Measurements from ENCODE around the gene TCTN1.
"Not testable (repeated sequence)": the region's sequence is repeated elsewhere in the genome, so short reads cannot be mapped to it uniquely, and the experiment has no call there.

Gene TCTN1

DNA sequence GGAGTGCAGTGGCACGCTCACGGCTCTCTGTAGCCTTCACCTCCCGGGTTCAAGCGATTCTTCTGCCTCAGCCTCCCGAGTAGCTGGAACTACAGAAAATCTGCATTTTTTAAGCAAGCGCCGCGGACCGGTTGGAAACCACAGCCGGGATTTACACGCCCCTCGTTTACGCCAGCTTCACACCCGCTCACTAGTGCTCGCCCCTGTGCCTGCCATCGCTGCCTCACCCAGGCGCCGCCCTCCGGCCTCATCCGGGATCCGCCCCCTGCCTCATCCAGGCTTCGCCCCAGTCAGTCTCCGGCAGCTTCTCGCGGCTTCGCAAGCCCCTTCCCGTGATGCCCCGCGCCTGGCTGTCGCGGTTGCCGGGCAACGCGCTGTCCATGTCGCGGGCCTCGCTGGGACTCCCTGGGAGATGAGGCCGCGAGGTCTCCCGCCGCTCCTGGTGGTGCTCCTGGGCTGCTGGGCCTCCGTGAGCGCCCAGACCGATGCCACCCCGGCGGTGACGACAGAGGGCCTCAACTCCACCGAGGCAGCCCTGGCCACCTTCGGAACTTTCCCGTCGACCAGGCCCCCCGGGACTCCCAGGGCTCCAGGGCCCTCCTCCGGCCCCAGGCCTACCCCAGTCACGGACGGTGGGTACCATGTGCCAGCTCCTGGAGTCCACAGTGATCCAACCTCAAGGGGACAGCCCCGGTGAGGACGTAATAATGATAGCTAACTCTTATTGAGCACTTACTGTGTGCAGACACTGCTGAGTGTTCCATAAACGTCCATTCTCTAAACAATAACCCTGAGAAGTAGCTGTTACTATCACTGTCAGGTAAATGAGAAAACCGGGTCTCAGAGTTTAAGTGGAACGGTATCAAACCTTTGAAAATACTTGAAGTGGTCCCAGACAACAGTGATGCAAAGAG, at the start of gene TCTN1:
TCTN1 (plus strand) TSS at position 359 of the 914 bp plus-strand sequence; CDS start at position 413, 54 bp downstream.
- TF ChIP-seq, protein P1, sequence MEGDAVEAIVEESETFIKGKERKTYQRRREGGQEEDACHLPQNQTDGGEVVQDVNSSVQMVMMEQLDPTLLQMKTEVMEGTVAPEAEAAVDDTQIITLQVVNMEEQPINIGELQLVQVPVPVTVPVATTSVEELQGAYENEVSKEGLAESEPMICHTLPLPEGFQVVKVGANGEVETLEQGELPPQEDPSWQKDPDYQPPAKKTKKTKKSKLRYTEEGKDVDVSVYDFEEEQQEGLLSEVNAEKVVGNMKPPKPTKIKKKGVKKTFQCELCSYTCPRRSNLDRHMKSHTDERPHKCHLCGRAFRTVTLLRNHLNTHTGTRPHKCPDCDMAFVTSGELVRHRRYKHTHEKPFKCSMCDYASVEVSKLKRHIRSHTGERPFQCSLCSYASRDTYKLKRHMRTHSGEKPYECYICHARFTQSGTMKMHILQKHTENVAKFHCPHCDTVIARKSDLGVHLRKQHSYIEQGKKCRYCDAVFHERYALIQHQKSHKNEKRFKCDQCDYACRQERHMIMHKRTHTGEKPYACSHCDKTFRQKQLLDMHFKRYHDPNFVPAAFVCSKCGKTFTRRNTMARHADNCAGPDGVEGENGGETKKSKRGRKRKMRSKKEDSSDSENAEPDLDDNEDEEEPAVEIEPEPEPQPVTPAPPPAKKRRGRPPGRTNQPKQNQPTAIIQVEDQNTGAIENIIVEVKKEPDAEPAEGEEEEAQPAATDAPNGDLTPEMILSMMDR (conservative IDR thresholded peaks at IDR 0.05): no peak
- peak; percentile 96 for TF ChIP-seq ZFX (IDR thresholded peaks at IDR 0.05)
- peak within 1 kb of the TSS; percentile 81 for H3K27ac ChIP-seq

DNA sequence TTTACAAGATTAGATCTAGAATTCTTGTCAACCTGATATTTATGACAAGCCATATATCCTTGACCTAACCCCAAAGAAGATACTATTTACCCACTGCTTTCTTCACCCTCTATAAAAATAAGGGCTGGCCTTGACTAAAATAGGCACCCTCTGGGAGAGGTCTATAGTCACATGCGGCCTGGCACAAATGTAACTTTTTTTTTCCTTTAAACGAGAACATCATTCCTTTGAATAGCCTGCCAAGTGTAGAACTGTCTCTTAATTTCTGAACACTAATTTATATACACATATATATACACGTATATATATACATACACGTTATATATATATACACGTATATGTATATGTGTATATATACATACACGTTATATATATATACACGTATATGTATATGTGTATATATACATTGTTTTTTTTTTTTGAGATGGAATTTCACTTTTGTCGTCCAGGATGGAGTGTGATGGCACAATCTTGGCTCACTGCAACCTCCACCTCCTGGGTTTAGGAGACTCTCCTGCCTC, 49.4 kb upstream of the TCTN1 start:
- TF ChIP-seq, protein P1 (conservative IDR thresholded peaks at IDR 0.05): no peak
- TF ChIP-seq ZFX (IDR thresholded peaks at IDR 0.05): no peak
- H3K27ac ChIP-seq: no peak overlapping the region

DNA sequence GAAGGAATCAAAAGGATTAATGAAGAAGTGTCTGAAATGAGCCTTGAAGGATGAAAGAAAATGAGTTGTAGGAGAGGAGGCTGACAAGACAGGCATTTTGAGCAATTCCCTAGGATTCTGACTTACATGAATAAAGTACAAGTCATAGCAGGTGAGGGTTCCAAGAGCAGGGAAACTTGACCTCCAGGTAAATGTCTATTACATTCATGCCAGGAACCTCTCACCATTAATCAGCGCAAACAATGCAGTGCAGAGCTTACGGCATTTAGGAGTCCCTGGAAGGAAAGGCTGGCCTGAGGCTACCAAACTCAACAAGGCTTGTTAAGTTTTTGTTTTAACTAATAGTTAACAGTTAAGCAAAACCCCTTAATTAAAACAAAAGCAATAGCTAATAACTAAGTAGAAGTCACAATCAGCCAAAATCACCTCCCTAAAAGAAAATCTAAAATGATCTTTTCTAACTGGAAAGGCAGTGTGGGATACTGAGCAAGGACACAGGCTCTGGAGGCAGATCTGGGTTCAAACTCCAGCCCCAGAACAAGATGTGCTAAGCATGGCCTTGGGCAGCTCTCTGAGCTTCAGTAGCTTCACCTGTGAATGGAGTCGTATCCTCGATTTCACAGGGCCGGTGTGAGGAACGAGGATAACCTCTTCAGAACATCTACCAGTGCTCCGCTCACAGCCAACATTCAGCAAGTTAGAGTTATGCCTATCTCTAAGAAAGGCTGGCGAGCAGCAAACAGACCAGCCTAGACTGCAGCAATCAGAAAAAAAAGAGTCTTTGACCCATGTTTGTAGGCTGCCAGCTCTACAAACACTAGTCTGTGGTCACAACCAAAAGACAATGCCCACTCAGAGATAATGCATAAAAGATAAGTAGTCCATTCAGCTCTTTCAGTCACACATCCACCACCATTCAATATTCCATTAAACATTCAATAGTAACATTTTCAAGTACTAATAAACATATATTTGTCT, 47.7 kb upstream of the TCTN1 start:
- TF ChIP-seq, protein P1 (conservative IDR thresholded peaks at IDR 0.05): no peak
- no peak for TF ChIP-seq ZFX (IDR thresholded peaks at IDR 0.05)
- H3K27ac ChIP-seq: no peak overlapping the region

DNA sequence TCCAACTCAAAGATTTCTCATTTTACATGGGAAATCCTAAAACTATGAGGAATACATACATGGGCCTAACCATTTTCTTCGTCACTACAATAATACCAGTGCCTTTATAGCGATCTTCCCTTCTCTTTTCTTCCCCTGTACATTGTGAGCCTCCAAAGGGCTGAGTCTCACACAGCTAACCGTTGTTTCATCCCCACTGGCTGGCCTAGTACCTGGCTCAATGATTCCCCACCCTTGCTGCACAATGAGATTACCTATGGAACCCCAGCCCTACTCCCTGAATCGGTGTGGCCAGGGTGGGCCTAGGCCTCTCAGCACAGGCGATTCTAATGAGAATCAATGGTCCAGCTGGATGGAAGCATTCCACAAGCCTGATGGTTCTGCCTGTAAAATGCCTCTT, 46.9 kb upstream of the TCTN1 start:
- H3K27ac ChIP-seq: no peak overlapping the region
- TF ChIP-seq ZFX (IDR thresholded peaks at IDR 0.05): no peak
- TF ChIP-seq, protein P1 (conservative IDR thresholded peaks at IDR 0.05): no peak

DNA sequence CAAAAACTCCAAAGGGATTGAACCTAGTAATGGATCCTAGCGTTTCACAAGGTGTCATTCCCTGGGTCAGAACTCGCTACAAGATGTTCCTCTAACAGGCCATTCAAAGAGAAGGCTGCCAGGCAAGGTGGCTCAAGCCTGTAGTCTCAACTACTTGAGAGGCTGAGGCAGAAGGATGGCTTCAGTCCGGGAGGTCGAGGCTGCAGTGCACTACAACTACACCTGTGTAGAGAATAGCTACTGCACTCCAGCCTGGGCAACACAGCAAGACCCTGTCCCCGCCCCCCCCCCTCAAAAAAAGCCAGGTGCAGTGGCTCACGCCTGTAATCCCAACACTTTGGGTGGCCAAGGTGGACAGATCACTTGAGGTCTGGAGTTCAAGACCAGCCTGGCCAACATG, 45.2 kb upstream of the TCTN1 start:
- H3K27ac ChIP-seq: no peak overlapping the region
- TF ChIP-seq, protein P1 (conservative IDR thresholded peaks at IDR 0.05): no peak
- TF ChIP-seq ZFX (IDR thresholded peaks at IDR 0.05): no peak

DNA sequence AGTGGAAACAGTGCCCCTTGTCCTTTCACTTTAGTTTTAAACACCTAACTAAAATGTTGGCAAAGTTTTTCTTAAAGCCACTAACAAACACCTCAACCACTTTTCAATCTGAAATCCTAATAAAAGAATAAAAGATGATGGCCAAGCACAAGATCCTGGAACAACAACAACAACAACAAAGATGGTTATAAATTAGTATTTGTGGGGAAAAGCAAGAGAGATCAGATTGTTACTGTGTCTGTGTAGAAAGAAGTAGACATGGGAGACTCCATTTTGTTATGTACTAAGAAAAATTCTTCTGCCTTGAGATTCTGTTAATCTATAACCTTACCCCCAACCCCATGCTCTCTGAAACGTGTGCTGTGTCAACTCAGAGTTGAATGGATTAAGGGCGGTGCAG, 44.1 kb upstream of the TCTN1 start:
- not testable (repeated sequence) for H3K27ac ChIP-seq

DNA sequence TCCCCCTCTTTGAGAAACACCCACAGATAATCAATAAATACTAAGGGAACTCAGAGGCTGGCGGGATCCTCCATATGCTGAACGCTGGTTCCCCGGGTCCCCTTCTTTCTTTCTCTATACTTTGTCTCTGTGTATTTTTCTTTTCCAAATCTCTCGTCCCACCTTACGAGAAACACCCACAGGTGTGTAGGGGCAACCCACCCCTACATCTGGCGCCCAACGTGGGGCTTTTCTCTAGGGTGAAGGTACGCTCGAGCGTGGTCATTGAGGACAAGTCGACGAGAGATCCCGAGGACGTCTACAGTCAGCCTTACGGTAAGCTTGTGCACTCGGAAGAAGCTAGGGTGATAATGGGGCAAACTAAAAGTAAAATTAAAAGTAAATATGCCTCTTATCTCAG, 43.1 kb upstream of the TCTN1 start:
- not testable (repeated sequence) for H3K27ac ChIP-seq

DNA sequence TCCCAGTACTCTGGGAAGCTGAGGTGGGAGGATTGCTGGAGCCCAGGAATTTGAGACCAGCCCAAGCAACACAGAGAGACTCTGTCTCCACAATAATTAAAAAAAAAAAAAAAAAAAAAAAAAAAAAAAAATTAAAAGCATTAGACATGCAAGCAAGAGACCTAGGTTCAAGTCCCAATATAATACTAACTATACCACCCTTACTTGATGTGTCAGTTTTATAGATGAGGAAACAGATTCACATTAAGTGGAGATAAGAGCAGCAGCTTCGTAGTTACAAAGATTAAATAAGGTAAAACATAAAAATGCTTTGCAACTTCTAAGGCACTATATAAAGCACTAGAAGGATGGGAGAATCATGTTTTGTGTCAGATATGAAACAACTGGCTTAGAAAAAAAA, 39.9 kb upstream of the TCTN1 start:
- no peak overlapping the region for H3K27ac ChIP-seq
- TF ChIP-seq, protein P1 (conservative IDR thresholded peaks at IDR 0.05): no peak
- no peak for TF ChIP-seq ZFX (IDR thresholded peaks at IDR 0.05)

DNA sequence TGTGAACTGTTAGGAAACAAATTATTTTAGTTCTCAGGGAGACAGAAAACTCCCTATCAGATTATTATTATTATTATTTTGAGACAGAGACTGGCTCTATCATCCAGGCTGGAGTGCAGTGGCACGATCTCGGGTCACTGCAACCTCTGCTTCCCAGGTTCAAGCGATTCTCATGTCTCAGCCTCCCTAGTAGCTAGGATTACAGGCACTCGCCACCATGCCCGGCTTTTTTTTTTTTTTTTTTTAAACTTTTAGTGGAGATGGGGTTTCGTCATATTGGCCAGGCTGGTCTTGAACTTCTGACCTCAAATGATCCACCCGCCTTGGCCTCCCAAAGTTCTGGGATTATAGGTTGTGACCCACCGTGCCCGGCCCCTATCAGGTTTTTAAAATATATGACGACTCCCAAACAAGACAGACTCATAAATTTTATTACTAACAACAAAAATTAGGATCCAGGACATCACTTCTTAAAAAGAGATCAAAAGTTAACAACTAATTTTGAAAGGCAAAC, 39.2 kb upstream of the TCTN1 start:
- not testable (repeated sequence) for H3K27ac ChIP-seq
